DMS 273 treated with DMSO at 0.1 percent for 48 hours (cell line): ENCODE results near the gene ALMS1.
"Not testable (repeated sequence)": the region's sequence is repeated elsewhere in the genome, so short reads cannot be mapped to it uniquely, and the experiment has no call there.

Source experiments
- DNase-seq: peaks from one replicate; lab custom pipeline; 2025; lab: John Stamatoyannopoulos, UW

ALMS1 gene

GRCh38 chr2:73614105-73614504 lies 228.5 kb downstream of the ALMS1 start:
- DNase-seq, result no peak

GRCh38 chr2:73614997-73615396 lies 229.4 kb downstream of the ALMS1 start:
- DNase-seq, result no peak

- DNase-seq, result not testable (repeated sequence)
These were observed 234.3 kb downstream of the ALMS1 start for GRCh38 chr2:73619925-73620324.

GRCh38 chr2:73624036-73624435 lies 238.4 kb downstream of the ALMS1 start:
- not testable (repeated sequence) for DNase-seq

- not testable (repeated sequence) for DNase-seq
These were observed 239.0 kb downstream of the ALMS1 start for GRCh38 chr2:73624625-73625024.

- DNase-seq, result not testable (repeated sequence)
These were observed 240.6 kb downstream of the ALMS1 start for GRCh38 chr2:73626237-73626636.

GRCh38 chr2:73628493-73628892 lies 242.9 kb downstream of the ALMS1 start:
- not testable (repeated sequence) for DNase-seq

GRCh38 chr2:73630662-73631266 lies 245.1 kb downstream of the ALMS1 start:
- DNase-seq, result not testable (repeated sequence)

GRCh38 chr2:73636977-73637376 lies 251.3 kb downstream of the ALMS1 start:
- DNase-seq, result not testable (repeated sequence)

GRCh38 chr2:73638429-73638828 lies 252.8 kb downstream of the ALMS1 start:
- no peak for DNase-seq

- no peak for DNase-seq
These were observed 254.9 kb downstream of the ALMS1 start for GRCh38 chr2:73640511-73640911.

- no peak for DNase-seq
These were observed 255.5 kb downstream of the ALMS1 start for GRCh38 chr2:73640946-73641766.

- DNase-seq, result no peak
These were observed 256.1 kb downstream of the ALMS1 start for GRCh38 chr2:73641767-73642062.

- DNase-seq, result no peak
These were observed 256.8 kb downstream of the ALMS1 start, which contains the start of gene NAT8 for GRCh38 chr2:73642338-73643018. Gene NAT8 (minus strand): TSS chr2:73642422. CDS start chr2:73641628, 794 bp downstream.

GRCh38 chr2:73647690-73648089 lies 262.1 kb downstream of the ALMS1 start:
- not testable (repeated sequence) for DNase-seq

GRCh38 chr2:73651591-73652230 lies 266.1 kb downstream of the ALMS1 start:
- DNase-seq, result no peak

GRCh38 chr2:73652348-73652747 lies 266.7 kb downstream of the ALMS1 start:
- no peak for DNase-seq

GRCh38 chr2:73654175-73654574 lies 268.5 kb downstream of the ALMS1 start:
- DNase-seq, result no peak
